HG03060 (cell line): ENCODE results near the gene C1QTNF6.
"Not testable (repeated sequence)": the region's sequence is repeated elsewhere in the genome, so short reads cannot be mapped to it uniquely, and the experiment has no call there.

ENCODE experiments used
- ATAC-seq: cut with Tn5 transposase; IDR thresholded peaks from one replicate; pipeline ENCODE4 v1.9.1; 2021; ENCODE audit warnings: low read depth, moderate number of reproducible peaks; ENCODE audit not compliant: unreplicated experiment

C1QTNF6 gene

GRCh38 chr22:37208401-37209139 lies 20.5 kb upstream of the C1QTNF6 start:
- ATAC-seq, result no peak

- no peak for ATAC-seq
Measured at GRCh38 chr22:37207981-37208380, 19.9 kb upstream of the C1QTNF6 start.

DNA sequence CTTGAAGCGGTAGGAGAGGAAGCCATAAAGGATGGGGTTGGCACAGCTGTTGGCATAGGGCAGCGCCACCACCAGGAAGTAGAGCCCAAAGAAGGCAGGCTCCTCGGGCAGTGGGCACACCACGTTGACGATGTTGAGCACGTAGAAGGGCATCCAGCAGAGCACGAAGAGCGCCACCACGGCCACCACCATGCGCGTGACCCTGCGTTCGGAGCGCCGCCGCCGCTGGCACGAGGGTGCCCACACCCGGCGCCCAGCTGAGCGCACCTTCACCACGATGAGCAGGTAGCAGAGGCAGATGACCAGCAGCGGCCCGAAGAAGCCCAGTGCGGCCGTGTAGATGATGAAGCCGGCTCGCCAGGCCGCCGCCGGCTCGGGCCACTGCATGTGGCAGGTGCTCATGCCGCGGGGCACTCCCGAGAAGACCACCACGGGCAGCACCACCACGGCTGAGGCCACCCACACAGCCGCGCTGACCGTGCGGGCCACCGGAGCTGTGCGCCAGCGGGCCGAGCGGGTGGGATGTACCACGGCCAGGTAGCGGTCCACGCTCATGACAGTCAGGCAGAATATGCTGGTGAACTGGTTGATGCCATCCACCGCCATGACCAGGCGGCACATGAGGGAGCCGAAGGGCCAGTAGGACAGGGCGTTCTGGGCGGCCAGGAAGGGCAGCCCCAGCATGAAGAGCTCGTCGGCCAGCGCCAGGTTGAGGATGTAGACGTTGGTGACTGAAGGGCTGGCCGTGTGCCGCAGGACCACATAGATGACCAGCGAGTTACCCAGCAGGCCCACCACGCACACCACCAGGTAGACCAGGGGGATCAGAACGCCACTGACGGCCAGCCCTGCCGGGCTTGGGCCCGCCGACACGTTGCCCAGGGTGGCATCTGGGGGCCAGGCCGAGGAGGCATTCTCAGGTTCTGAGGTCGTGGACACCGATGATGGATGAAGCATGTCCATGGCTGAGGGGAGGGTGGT lies 19.1 kb upstream of the C1QTNF6 start:
- no peak for ATAC-seq

GRCh38 chr22:37206118-37206840 lies 18.2 kb upstream of the C1QTNF6 start:
- no peak for ATAC-seq

DNA sequence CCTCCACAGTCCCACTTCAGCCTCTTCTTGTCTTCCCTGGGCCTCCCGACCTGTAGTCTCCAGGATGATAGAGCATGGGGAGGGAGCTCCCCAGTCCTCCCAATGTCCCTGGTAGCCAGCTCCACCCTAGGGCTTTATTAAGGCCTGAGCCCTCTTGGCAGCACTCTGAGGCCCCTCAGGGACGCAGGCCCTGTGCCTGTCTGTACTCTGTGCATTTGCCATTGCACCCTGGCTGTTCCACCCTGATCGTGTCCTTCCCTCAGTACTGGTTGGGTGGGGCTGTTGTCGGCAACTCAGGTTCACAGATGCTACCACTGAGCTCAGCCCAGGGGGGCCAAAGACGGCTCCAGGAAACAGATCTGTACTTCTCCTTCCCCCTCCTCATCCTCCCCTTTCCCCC lies 17.0 kb upstream of the C1QTNF6 start:
- ATAC-seq, result no peak

DNA sequence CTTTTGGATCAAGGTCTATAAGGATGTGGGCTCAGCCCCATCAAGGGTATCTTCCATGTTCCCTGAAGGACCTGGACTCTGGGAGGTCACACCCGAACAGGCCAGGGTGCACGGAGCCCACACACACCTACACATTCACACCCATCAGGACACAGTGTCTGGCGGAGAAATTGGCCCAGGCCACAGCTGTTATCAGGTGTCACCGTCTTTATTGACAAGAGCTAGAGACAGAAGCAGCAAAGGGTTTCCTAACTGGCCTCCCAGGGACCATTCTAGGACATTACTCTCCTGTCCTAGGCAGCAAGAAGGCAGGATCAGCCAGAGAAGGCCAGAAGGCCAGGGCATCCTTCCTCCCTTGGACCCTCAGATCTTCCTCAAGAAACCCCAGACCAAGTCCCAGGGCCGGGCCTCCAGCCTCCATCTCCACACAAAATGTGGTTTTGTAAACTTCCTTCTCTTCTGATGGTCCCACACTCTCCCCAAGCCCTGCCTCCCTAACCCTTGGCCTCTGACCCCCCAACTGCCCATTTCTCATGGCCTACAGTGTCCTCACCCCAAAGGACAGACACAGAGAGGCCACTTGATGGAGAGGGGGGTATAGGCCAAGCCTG lies 16.1 kb upstream of the C1QTNF6 start:
- ATAC-seq, result no peak

DNA sequence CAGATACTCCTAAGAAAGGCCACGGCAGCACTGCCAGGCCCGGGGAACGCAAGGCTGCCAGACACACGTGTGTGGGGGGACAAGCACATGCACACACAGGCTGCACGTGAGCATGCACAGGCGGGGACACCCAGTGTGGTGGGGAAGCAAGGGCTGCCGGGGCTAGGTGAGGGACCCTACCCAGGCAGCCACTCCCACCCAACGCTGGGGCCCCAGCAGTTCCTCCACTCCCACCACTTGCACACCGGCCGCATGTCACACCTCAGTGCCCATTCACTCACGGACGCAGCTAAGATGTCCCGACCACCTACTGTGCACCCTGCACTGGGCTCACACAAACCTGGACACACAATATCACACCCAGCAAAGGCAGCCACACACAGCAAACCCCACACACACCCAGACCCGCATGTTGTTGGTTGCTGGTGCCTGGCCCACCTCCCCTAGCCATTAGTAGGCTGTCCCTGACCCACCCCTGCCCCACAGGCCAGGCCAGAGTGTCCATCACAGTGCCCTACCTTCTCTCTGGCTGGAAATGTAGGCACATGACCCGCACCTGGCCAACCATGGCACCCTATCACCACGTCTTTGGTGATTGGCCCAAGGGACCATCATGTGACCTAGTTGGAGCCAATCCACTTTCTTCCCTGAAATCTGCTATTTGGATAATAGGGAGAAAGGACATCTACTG lies 15.5 kb upstream of the C1QTNF6 start:
- no peak for ATAC-seq

DNA sequence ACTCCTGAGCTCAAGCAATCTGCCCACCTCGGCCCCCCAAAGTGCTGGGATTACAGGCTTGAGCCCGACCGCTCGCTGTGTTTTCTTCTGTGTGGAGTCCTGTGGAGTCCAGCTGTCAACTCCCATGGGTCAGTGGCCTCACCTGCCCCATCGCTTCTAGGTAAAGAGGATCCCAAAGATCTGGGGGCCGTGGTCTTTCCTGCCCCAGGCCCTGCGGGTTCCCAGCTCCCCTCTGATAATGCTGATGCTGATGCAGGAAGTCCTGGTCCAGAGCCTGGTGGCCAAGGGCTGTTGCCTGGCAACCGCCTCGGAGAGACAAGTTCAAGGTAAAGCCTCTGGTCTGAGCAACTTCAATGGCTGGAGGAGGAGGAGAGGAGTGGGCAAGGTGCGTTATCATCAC lies 14.7 kb upstream of the C1QTNF6 start:
- ATAC-seq, result no peak

GRCh38 chr22:37202001-37202555 lies 14.0 kb upstream of the C1QTNF6 start:
- ATAC-seq, result no peak

DNA sequence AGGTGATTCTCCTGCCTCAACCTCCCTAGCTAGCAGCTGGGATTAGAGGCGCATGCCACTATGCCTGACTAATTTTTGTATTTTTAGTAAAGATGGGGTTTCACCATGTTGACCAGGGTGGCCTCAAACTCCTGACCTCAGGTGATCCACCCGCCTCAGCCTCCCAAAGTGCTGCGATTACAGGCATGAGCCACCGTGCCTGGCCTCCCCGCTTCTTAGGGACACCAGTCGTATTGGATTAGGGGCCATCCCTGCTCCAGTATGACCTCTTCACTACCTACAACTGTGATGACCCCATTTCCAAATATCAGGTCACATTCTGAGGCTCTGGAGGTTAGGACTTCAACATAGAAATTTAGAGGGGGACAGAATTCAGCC lies 13.4 kb upstream of the C1QTNF6 start:
- not testable (repeated sequence) for ATAC-seq

GRCh38 chr22:37199760-37200108 lies 11.7 kb upstream of the C1QTNF6 start:
- ATAC-seq, result no peak

- ATAC-seq, result peak; percentile 84
Measured at GRCh38 chr22:37199103-37199759, 11.2 kb upstream of the C1QTNF6 start.

- no peak for ATAC-seq
Measured at GRCh38 chr22:37198258-37199102, 10.4 kb upstream of the C1QTNF6 start.

- ATAC-seq, result no peak
Measured at GRCh38 chr22:37197451-37198257, 9.6 kb upstream of the C1QTNF6 start.

GRCh38 chr22:37196539-37197450 lies 8.7 kb upstream of the C1QTNF6 start:
- ATAC-seq, result no peak

DNA sequence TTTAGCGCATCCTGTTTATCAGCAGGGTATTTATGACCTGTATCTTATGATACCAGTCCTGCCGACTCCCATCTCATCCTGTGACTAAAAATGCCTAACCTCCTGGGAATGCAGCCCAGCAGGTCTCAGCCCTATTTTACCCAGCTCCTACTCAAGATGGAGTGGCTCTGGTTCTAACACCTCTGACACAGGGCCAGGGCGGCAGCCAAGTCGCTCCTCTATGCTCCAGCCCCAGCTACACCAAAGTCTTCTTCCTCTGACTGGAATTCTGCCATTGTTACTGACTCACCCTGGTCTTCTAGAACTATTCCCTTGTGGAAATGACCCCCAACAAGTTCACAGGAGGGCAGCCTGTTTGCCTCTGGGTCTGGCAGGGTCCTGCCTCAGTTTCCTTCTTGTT lies 7.9 kb upstream of the C1QTNF6 start:
- ATAC-seq, result no peak

DNA sequence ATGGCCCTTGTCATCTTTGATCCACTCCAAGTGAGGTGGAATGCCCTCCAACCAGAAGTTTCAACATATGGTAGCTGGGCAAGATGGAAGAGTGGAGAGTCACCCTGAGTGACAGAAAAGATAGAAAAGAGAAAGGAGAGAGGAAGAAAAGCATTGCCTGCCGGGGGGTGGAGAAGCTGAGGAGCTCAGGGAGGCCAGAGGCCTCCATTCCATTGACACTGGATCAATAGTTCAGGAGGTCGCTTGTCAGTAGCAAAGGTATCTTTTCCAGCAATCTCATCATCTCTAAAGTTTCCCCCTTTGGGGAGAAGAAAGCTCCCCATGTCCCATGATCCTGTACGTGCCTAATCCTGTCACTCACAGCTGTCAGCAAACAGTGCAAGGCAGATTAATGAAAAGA lies 6.7 kb upstream of the C1QTNF6 start:
- ATAC-seq, result no peak
